Smooth muscle cell (in vitro differentiated cells): Measurements from ENCODE around the gene RAB40AL. TPM values are rescaled to one million over a fixed set of nuclear protein-coding genes. Genes with fewer than 3 reads are reported as not detected.

ENCODE experiments used
- DNase-seq: peaks from one replicate; lab custom pipeline; 2025; ENCODE audit not compliant: unreplicated experiment; lab: John Stamatoyannopoulos, UW
- H2AFZ ChIP-seq: fragments of 200-600 bp; sonication (generic); 2 replicates; pipeline ENCODE4 v1.6.0; 2016; ENCODE audit warnings: antibody characterized with exemption, low read depth, mild to moderate bottlenecking
- H3F3A ChIP-seq: fragments of 200-600 bp; sonication (generic); 2 replicates; pipeline ENCODE4 v1.6.0; 2017; ENCODE audit warnings: antibody characterized with exemption, low read depth
- H3K27ac ChIP-seq: fragments of 200-600 bp; sonication (generic); 2 replicates; pipeline ENCODE4 v1.5.1; 2016; ENCODE audit warnings: low read depth, mild to moderate bottlenecking
- H3K27me3 ChIP-seq: fragments of 200-600 bp; sonication (generic); 2 replicates; pipeline ENCODE4 v1.6.1; 2016; ENCODE audit warnings: low read depth, mild to moderate bottlenecking
- H3K36me3 ChIP-seq: fragments of 200-600 bp; sonication (generic); 2 replicates; pipeline ENCODE4 v1.5.1; 2016; ENCODE audit warnings: low read depth
- H3K4me1 ChIP-seq: fragments of 200-600 bp; sonication (generic); 2 replicates; pipeline ENCODE4 v1.5.1; 2016; ENCODE audit warnings: low read depth
- H3K4me2 ChIP-seq: fragments of 200-600 bp; sonication (generic); 2 replicates; pipeline ENCODE4 v1.6.0; 2016; ENCODE audit warnings: mild to moderate bottlenecking
- H3K4me3 ChIP-seq: fragments of 200-600 bp; sonication (generic); 2 replicates; pipeline ENCODE4 v1.5.1; 2016; ENCODE audit warnings: mild to moderate bottlenecking
- H3K79me2 ChIP-seq: fragments of 200-600 bp; sonication (generic); 2 replicates; pipeline ENCODE4 v1.6.0; 2016; ENCODE audit warnings: low read depth, mild to moderate bottlenecking
- H3K9ac ChIP-seq: fragments of 200-600 bp; sonication (generic); 2 replicates; pipeline ENCODE4 v1.6.0; 2016; ENCODE audit warnings: low read depth
- H3K9me3 ChIP-seq: fragments of 200-600 bp; sonication (generic); replicated peaks from 2 replicates; pipeline ENCODE4 v1.5.1; 2016; ENCODE audit warnings: low read depth
- H4K20me1 ChIP-seq: fragments of 200-600 bp; sonication (generic); 2 replicates; pipeline ENCODE4 v1.6.0; 2016; ENCODE audit warnings: low read depth
- WGBS: methylation state at CpG from one replicate; pipeline ENCODE4 v1.1.7; 2016; ENCODE audit warnings: low lambda C conversion rate; 5-methylcytosine and 5-hydroxymethylcytosine counted together
- polyA plus RNA-seq: library from polyadenylated mRNA; unstranded; fragments of >200 nt; fragmentation: Nextera tagmentation; extraction: Ambion mirVana; gene quantifications from 2 replicates; pipeline ENCODE4 v1.2.1, GENCODE V29; 2016
- total RNA-seq: library from RNA; depleted of rRNA; stranded (reverse); fragments of >200 nt; gene quantifications from 2 replicates; pipeline ENCODE4 v1.2.3, GENCODE V29; 2014
- TF ChIP-seq, protein P1 (sequence below): fragments of 200-600 bp; sonication (generic); IDR thresholded peaks from 2 replicates; pipeline ENCODE4 v1.5.1; 2017; ENCODE audit warnings: borderline replicate concordance, mild to moderate bottlenecking, antibody characterized with exemption; ENCODE audit not compliant: insufficient read depth, poor library complexity, severe bottlenecking

RAB40AL gene
- total and polyA plus RNA-seq, 2 experiments from 2014 or later = not detected

- Histone ChIP-seq H3K27me3 (no peaks in the 10 kb centered on the region), H3K36me3 (no peaks in the 10 kb centered on the region), H3K4me2 (no peak overlapping the region), H3K9ac (no peak overlapping the region), H3K79me2 (no peaks in the 10 kb centered on the region), H3K4me1 (no peaks in the 10 kb centered on the region), H2AFZ (no peak overlapping the region), H3K4me3 (no peak overlapping the region), H3K27ac (no peak overlapping the region), H3F3A (no peaks in the 10 kb centered on the region), H4K20me1 (no peaks in the 10 kb centered on the region), H3K9me3 (no peaks in the 10 kb centered on the region)
- 77% methylated on average over 4 of the region's 4 CpGs for WGBS
- TF ChIP-seq, protein P1, sequence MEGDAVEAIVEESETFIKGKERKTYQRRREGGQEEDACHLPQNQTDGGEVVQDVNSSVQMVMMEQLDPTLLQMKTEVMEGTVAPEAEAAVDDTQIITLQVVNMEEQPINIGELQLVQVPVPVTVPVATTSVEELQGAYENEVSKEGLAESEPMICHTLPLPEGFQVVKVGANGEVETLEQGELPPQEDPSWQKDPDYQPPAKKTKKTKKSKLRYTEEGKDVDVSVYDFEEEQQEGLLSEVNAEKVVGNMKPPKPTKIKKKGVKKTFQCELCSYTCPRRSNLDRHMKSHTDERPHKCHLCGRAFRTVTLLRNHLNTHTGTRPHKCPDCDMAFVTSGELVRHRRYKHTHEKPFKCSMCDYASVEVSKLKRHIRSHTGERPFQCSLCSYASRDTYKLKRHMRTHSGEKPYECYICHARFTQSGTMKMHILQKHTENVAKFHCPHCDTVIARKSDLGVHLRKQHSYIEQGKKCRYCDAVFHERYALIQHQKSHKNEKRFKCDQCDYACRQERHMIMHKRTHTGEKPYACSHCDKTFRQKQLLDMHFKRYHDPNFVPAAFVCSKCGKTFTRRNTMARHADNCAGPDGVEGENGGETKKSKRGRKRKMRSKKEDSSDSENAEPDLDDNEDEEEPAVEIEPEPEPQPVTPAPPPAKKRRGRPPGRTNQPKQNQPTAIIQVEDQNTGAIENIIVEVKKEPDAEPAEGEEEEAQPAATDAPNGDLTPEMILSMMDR = no peak
- DNase-seq = no peak
Observed at GRCh38 chrX:102959471-102959870, 22.4 kb downstream of the RAB40AL start.

DNA sequence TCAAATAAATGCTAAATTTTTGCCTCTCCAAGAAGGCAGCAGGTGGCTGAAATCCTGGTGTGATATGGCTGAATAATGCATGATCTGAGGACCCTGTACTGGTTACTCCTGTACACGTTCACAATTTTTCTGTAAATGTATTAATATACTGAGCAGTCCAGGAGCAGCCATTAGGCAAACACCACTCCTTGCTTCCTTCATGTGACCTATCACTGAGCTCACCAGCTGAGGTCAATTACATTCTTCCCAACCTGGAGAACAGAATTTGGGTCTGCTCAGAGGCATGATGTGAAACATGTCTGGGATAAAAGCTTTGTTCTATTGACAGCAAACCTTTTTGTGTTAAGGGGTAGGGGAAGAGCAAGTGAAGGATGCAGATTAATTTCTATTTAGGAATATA is 26.9 kb downstream of the RAB40AL start:
- 79% methylated on average over 1 of the region's 1 CpG for WGBS
- TF ChIP-seq, protein P1 = no peak
- no peaks in the 10 kb centered on the region for H3K4me1 ChIP-seq
- H3K4me2 ChIP-seq = no peak overlapping the region
- H3K9me3 ChIP-seq = no peaks in the 10 kb centered on the region
- DNase-seq = no peak
- no peak overlapping the region for H2AFZ ChIP-seq
- H3K4me3 ChIP-seq = no peak overlapping the region
- no peak overlapping the region for H3K9ac ChIP-seq
- no peaks in the 10 kb centered on the region for H4K20me1 ChIP-seq
- H3K27ac ChIP-seq = no peak overlapping the region
- no peaks in the 10 kb centered on the region for H3F3A ChIP-seq
- H3K79me2 ChIP-seq = no peaks in the 10 kb centered on the region
- H3K36me3 ChIP-seq = no peaks in the 10 kb centered on the region
- H3K27me3 ChIP-seq = no peaks in the 10 kb centered on the region

- H3K4me2 ChIP-seq = no peak overlapping the region
- DNase-seq = no peak
- TF ChIP-seq, protein P1 = no peak
- no peaks in the 10 kb centered on the region for H3K36me3 ChIP-seq
- WGBS = 25% methylated on average over 1 of the region's 1 CpG
- no peaks in the 10 kb centered on the region for H3K4me1 ChIP-seq
- no peak overlapping the region for H3K9ac ChIP-seq
- no peaks in the 10 kb centered on the region for H3F3A ChIP-seq
- H3K79me2 ChIP-seq = no peaks in the 10 kb centered on the region
- H4K20me1 ChIP-seq = no peaks in the 10 kb centered on the region
- no peak overlapping the region for H3K4me3 ChIP-seq
- no peak overlapping the region for H3K27ac ChIP-seq
- H2AFZ ChIP-seq = no peak overlapping the region
- no peaks in the 10 kb centered on the region for H3K27me3 ChIP-seq
- peaks cover under 1% of the 10 kb centered on the region for H3K9me3 ChIP-seq
Observed at GRCh38 chrX:102964940-102965339, 27.9 kb downstream of the RAB40AL start.

GRCh38 chrX:102966701-102967100 is 29.6 kb downstream of the RAB40AL start:
- TF ChIP-seq, protein P1 = no peak
- WGBS = 90% methylated on average over 3 of the region's 3 CpGs
- peaks cover 7% of the 10 kb centered on the region for H3K9me3 ChIP-seq
- H3K36me3 ChIP-seq = no peaks in the 10 kb centered on the region
- no peak overlapping the region for H3K27ac ChIP-seq
- H3K4me1 ChIP-seq = no peaks in the 10 kb centered on the region
- no peak overlapping the region for H3K4me2 ChIP-seq
- H2AFZ ChIP-seq = no peak overlapping the region
- no peak overlapping the region for H3K4me3 ChIP-seq
- no peaks in the 10 kb centered on the region for H4K20me1 ChIP-seq
- no peak for DNase-seq
- H3K27me3 ChIP-seq = no peaks in the 10 kb centered on the region
- no peaks in the 10 kb centered on the region for H3K79me2 ChIP-seq
- H3F3A ChIP-seq = no peaks in the 10 kb centered on the region
- no peak overlapping the region for H3K9ac ChIP-seq
